DND-41 (cell line): ENCODE measurements around the gene NRIP1.

Experiments
- ATAC-seq: fragments of 200-7000 bp; cut with Tn5 transposase; 3 replicates; pipeline ENCODE4 v1.9.1; 2021; ENCODE audit warnings: low read depth; ENCODE audit not compliant: insufficient read depth
- DNase-seq: peaks from one replicate; pipeline ENCODE4 v3.0.0-alpha.2; 2020
- H2AFZ ChIP-seq: 2 replicates; pipeline ENCODE4 v1.6.0; 2012; ENCODE audit warnings: low read depth, low read length
- H3K27ac ChIP-seq: 2 replicates; pipeline ENCODE4 v1.5.1; 2012; ENCODE audit warnings: low read length, inconsistent platforms
- H3K27me3 ChIP-seq: fragments of 200-600 bp; sonication (generic); 2 replicates; pipeline ENCODE4 v1.6.0; 2012; ENCODE audit warnings: low read length, mild to moderate bottlenecking, inconsistent platforms; ENCODE audit not compliant: insufficient read depth, poor library complexity
- H3K36me3 ChIP-seq: 2 replicates; pipeline ENCODE4 v1.5.1; 2012; ENCODE audit warnings: low read length, inconsistent platforms; ENCODE audit not compliant: insufficient read depth
- H3K4me1 ChIP-seq: 2 replicates; pipeline ENCODE4 v1.5.1; 2012; ENCODE audit warnings: mild to moderate bottlenecking, low read length; ENCODE audit not compliant: insufficient read depth
- H3K4me2 ChIP-seq: 2 replicates; pipeline ENCODE4 v1.6.0; 2012; ENCODE audit warnings: mild to moderate bottlenecking, moderate library complexity, low read length, inconsistent platforms; ENCODE audit not compliant: insufficient read depth
- H3K4me3 ChIP-seq, 2 experiments: fragments of 200-600 bp in 1 of 2; shearing (Covaris generic) in 1 of 2; 2 replicates each; pipeline ENCODE4 v1.5.1; 2012 to 2016; ENCODE audit warnings: inconsistent platforms in 2 of 2, low read length in 2 of 2, mild to moderate bottlenecking in 2 of 2, low read depth in 1 of 2, moderate library complexity in 1 of 2
- H3K79me2 ChIP-seq: 2 replicates; pipeline ENCODE4 v1.6.0; 2012; ENCODE audit warnings: low read length, inconsistent platforms; ENCODE audit not compliant: insufficient read depth
- H3K9ac ChIP-seq: 2 replicates; pipeline ENCODE4 v1.6.0; 2012; ENCODE audit warnings: low read depth, mild to moderate bottlenecking, inconsistent platforms, low read length, moderate library complexity
- H3K9me3 ChIP-seq: 2 replicates; pipeline ENCODE4 v1.5.1; 2012; ENCODE audit warnings: low read length, moderate library complexity, mild to moderate bottlenecking, inconsistent platforms; ENCODE audit not compliant: insufficient read depth, severe bottlenecking
- H4K20me1 ChIP-seq: 2 replicates; pipeline ENCODE4 v1.6.0; 2012; ENCODE audit warnings: low read length; ENCODE audit not compliant: insufficient read depth
- EZH2 ChIP-seq: IDR thresholded peaks from 3 replicates; pipeline ENCODE4 v1.6.1; 2012; ENCODE audit warnings: borderline replicate concordance, low read depth, mild to moderate bottlenecking, moderate library complexity, low read length, inconsistent platforms; ENCODE audit not compliant: severe bottlenecking
- TF ChIP-seq, protein P1 (sequence below): IDR thresholded peaks from 2 replicates; pipeline ENCODE4 v1.5.1; 2012; ENCODE audit warnings: borderline replicate concordance, low read length, moderate library complexity, mild to moderate bottlenecking; ENCODE audit not compliant: poor library complexity, severe bottlenecking; ENCODE audit errors: extremely low read depth

NRIP1 gene

DNA sequence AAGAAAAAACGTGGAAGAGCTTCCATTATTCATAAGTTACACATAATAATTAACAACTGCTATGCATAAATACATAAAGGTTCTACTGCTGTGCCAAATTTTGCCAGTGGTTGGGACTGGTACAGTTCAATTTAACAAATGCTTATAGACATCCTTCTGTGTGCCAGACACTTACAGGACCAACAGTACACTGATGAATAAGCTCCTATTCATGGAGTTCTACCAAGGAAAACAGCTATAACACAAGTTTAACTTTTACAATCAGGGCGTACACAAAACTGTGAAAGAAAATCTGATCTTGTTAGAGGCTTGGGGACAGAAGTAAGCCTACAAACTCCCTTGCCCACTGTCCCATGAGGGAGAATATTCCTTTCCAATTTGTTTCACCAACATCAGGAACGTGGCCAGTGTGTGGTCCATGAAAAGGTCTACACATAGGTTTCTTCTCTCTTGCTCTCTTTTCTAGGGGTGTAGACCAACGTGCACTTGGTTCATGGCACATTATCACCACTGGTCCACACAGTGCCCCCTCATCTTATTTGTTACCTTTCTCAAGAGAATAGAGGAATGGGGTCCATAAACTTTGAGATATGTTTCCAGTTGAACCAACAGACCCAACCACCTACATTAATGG lies 10.1 kb downstream of the NRIP1 start:
- Histone ChIP-seq H3K9me3 (no peaks in the 10 kb centered on the region), H2AFZ (no peak overlapping the region), H3K36me3 (no peaks in the 10 kb centered on the region), H3K4me2 (no peak overlapping the region), H3K4me1 (peaks cover 59% of the 10 kb centered on the region), H3K79me2 (peaks cover 100% of the 10 kb centered on the region), H3K9ac (no peak overlapping the region), H3K4me3 (no peak overlapping the region), H4K20me1 (peaks cover 49% of the 10 kb centered on the region), H3K27me3 (no peaks in the 10 kb centered on the region), H3K27ac (no peak overlapping the region)
- TF ChIP-seq, protein P1, sequence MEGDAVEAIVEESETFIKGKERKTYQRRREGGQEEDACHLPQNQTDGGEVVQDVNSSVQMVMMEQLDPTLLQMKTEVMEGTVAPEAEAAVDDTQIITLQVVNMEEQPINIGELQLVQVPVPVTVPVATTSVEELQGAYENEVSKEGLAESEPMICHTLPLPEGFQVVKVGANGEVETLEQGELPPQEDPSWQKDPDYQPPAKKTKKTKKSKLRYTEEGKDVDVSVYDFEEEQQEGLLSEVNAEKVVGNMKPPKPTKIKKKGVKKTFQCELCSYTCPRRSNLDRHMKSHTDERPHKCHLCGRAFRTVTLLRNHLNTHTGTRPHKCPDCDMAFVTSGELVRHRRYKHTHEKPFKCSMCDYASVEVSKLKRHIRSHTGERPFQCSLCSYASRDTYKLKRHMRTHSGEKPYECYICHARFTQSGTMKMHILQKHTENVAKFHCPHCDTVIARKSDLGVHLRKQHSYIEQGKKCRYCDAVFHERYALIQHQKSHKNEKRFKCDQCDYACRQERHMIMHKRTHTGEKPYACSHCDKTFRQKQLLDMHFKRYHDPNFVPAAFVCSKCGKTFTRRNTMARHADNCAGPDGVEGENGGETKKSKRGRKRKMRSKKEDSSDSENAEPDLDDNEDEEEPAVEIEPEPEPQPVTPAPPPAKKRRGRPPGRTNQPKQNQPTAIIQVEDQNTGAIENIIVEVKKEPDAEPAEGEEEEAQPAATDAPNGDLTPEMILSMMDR = no peak
- no peak for TF ChIP-seq EZH2
- no peak for ATAC-seq
- no peak for DNase-seq

DNA sequence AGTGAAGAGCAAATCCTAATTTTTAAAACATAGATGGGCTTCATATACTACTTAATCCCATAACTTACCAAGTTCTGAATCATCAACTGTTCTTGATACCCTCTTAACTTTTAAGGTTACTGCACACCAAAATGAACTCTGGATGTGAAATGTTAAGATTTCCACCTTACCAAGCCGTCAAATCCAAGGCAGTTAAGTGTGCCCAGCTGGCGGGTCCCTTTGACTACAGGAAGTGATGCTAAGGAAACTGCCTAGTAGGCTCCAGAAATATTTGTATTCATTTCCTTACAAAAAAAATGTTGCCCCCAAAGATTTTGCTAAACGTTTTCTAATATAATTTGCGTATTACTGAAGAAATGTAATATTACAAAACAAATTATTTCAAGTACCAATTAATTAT lies 10.7 kb downstream of the NRIP1 start:
- H3K4me3 ChIP-seq = no peak overlapping the region
- H3K79me2 ChIP-seq = peaks cover 100% of the 10 kb centered on the region
- no peak overlapping the region for H3K9ac ChIP-seq
- peak; percentile 48 for DNase-seq
- H3K27me3 ChIP-seq = no peaks in the 10 kb centered on the region
- 0 out of 3 replicates have a peak, but pooled peaks have one; percentile 38 for ATAC-seq
- no peak overlapping the region for H3K4me2 ChIP-seq
- H3K36me3 ChIP-seq = no peaks in the 10 kb centered on the region
- H3K4me1 ChIP-seq = peaks cover 55% of the 10 kb centered on the region
- H3K27ac ChIP-seq = no peak overlapping the region
- H4K20me1 ChIP-seq = peaks cover 44% of the 10 kb centered on the region
- H2AFZ ChIP-seq = no peak overlapping the region
- TF ChIP-seq, protein P1 = no peak
- no peaks in the 10 kb centered on the region for H3K9me3 ChIP-seq

DNA sequence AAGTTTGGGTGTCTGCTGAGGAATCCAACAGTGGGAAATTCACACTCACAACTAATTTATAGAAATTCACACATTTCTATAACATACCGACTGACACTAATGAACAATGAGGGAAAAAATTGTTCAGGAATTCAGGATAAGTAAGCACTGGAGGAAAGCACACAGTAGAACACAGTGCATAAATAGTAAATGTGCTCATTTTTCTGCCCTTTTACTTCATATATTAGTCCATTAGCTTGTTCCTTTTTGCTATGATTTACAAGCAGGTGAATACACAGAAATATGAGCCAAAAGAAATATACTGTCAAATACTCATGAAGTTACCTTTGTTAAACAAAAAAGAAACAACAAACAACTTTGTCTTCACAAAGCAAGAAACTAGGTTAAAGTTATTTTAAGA lies 11.3 kb downstream of the NRIP1 start:
- no peak for DNase-seq
- peaks cover 100% of the 10 kb centered on the region for H3K79me2 ChIP-seq
- H2AFZ ChIP-seq = no peak overlapping the region
- no peaks in the 10 kb centered on the region for H3K36me3 ChIP-seq
- H4K20me1 ChIP-seq = peaks cover 39% of the 10 kb centered on the region
- no peak for ATAC-seq
- no peaks in the 10 kb centered on the region for H3K9me3 ChIP-seq
- H3K27me3 ChIP-seq = no peaks in the 10 kb centered on the region
- no peak overlapping the region for H3K9ac ChIP-seq
- H3K27ac ChIP-seq = no peak overlapping the region
- H3K4me1 ChIP-seq = peaks cover 49% of the 10 kb centered on the region
- TF ChIP-seq EZH2 = no peak
- TF ChIP-seq, protein P1 = no peak
- no peak overlapping the region for H3K4me3 ChIP-seq
- no peak overlapping the region for H3K4me2 ChIP-seq

DNA sequence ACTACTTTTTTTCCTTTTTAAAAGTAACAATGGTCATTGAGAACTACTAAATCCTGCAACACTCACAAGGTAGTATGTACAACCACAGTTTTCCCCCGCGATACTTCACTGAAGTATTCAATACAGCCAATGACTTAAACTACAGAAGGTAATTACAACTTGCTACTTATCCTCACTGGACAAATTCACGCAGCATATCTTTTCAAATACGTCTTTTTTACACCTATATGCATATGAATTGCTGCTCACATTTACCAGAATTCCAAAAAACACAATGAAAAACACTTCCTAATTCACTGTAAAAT lies 12.4 kb downstream of the NRIP1 start:
- peaks cover 43% of the 10 kb centered on the region for H4K20me1 ChIP-seq
- no peak for DNase-seq
- H3K4me1 ChIP-seq = peaks cover 40% of the 10 kb centered on the region
- TF ChIP-seq, protein P1 = no peak
- TF ChIP-seq EZH2 = no peak
- H3K27me3 ChIP-seq = no peaks in the 10 kb centered on the region
- H3K36me3 ChIP-seq = no peaks in the 10 kb centered on the region
- H3K4me2 ChIP-seq = no peak overlapping the region
- H3K27ac ChIP-seq = no peak overlapping the region
- H3K4me3 ChIP-seq = no peak overlapping the region
- H3K9me3 ChIP-seq = no peaks in the 10 kb centered on the region
- no peak for ATAC-seq
- peaks cover 100% of the 10 kb centered on the region for H3K79me2 ChIP-seq
- H3K9ac ChIP-seq = no peak overlapping the region
- H2AFZ ChIP-seq = no peak overlapping the region
